GM12878 (cell line): ENCODE results near the gene PPARA. TPM values are rescaled to one million over a fixed set of nuclear protein-coding genes. Genes with fewer than 3 reads are reported as not detected.

ENCODE experiments used
- ATAC-seq: fragments of 200-7000 bp; cut with Tn5 transposase; 3 replicates; pipeline ENCODE4 v1.9.1; 2020; ENCODE audit warnings: mild to moderate bottlenecking, moderate library complexity
- BruUV-seq: library from RNA; stranded (reverse); fragments of 400-500 nt; replicated peaks from 2 replicates; lab custom pipeline; 2021; lab: Mats Ljungman, UMichigan
- CTCF ChIA-PET: fragments of 300-600 bp; sonication (Branson Sonifier 250); formaldehyde crosslinking; extraction: SDS; loops from one replicate; lab custom pipeline; 2021; ENCODE audit warnings: inconsistent platforms; lab: Yijun Ruan, JAX
- POLR2A ChIA-PET: fragments of 350-600 bp; formaldehyde crosslinking; extraction: SDS; loops from one replicate; lab custom pipeline; 2021; ENCODE audit warnings: inconsistent platforms; lab: Charles Lee
- RAD21 ChIA-PET: fragments of 300-600 bp; sonication (Branson Sonifier 250); formaldehyde crosslinking; loops from one replicate; lab custom pipeline; 2023; ENCODE audit warnings: antibody characterized with exemption; ENCODE audit not compliant: unreplicated experiment; lab: Charles Lee
- SMC1A ChIA-PET: fragments of 300-600 bp; sonication (Branson Sonifier 250); formaldehyde crosslinking; loops from one replicate; lab custom pipeline; 2023; ENCODE audit not compliant: unreplicated experiment, uncharacterized antibody; lab: Charles Lee
- DNase-seq: peaks from one replicate; pipeline ENCODE4 v3.0.0-alpha.2; 2011; ENCODE audit warnings: low read depth, low spot score
- FAIRE-seq: peaks from 3 replicates; lab custom pipeline; 2011; peaks lifted over from hg19 to GRCh38; lab: Jason Lieb, UNC
- H2AFZ ChIP-seq: 2 replicates; pipeline ENCODE4 v1.6.0; 2011; ENCODE audit warnings: low read depth, low read length, control low read depth; ENCODE audit not compliant: control insufficient read depth
- H3K27ac ChIP-seq: 2 replicates; pipeline ENCODE4 v1.5.1; 2011; ENCODE audit warnings: control low read depth; ENCODE audit not compliant: control insufficient read depth, insufficient read depth
- H3K27me3 ChIP-seq, 2 experiments: replicated peaks in 1 of 2; 2 replicates each; pipeline versions ENCODE4 v1.6.0 to v1.6.1; 2011; ENCODE audit warnings: low read length in 1 of 2; ENCODE audit not compliant: control insufficient read depth in 2 of 2, insufficient read depth in 2 of 2
- H3K36me3 ChIP-seq, 2 experiments: 2 replicates each; pipeline ENCODE4 v1.5.1; 2011; ENCODE audit warnings: low read length in 1 of 2; ENCODE audit not compliant: control insufficient read depth in 2 of 2, insufficient read depth in 2 of 2
- H3K4me1 ChIP-seq: 2 replicates; pipeline ENCODE4 v1.6.1; 2011; ENCODE audit warnings: mild to moderate bottlenecking, low read length, moderate library complexity, mixed read lengths; ENCODE audit not compliant: control insufficient read depth, insufficient read depth
- H3K4me2 ChIP-seq: 2 replicates; pipeline ENCODE4 v1.6.0; 2011; ENCODE audit warnings: control low read depth; ENCODE audit not compliant: control insufficient read depth, insufficient read depth
- H3K4me3 ChIP-seq: fragments of 200-600 bp; sonication (generic); 2 replicates; pipeline ENCODE4 v1.5.1; 2016
- H3K79me2 ChIP-seq: 2 replicates; pipeline ENCODE4 v1.6.0; 2011; ENCODE audit warnings: low read length; ENCODE audit not compliant: control insufficient read depth, insufficient read depth
- H3K9ac ChIP-seq: 2 replicates; pipeline ENCODE4 v1.8.0; 2011; ENCODE audit warnings: low read length, control low read depth, mixed read lengths; ENCODE audit not compliant: control insufficient read depth, insufficient read depth
- H3K9me3 ChIP-seq: replicated peaks from 3 replicates; pipeline ENCODE4 v1.5.1; 2011; ENCODE audit warnings: mild to moderate bottlenecking, low read length; ENCODE audit not compliant: control insufficient read depth, insufficient read depth
- H4K20me1 ChIP-seq: 2 replicates; pipeline ENCODE4 v1.6.0; 2011; ENCODE audit not compliant: control insufficient read depth, insufficient read depth
- ASH2L ChIP-seq: fragments of 300-600, 200-600 bp; sonication (generic); IDR thresholded peaks from 2 replicates; pipeline ENCODE4 v1.6.1; 2017; ENCODE audit warnings: low read depth, mild to moderate bottlenecking, borderline replicate concordance
- BCL11A ChIP-seq: IDR thresholded peaks from 2 replicates; pipeline ENCODE4 v1.6.1; 2011; ENCODE audit warnings: low read depth, low read length
- BRCA1 ChIP-seq: IDR thresholded peaks from 2 replicates; pipeline ENCODE4 v1.6.1; 2011; ENCODE audit warnings: low read depth, low read length, improper control_type of control experiment
- E2F4 ChIP-seq: IDR thresholded peaks from 2 replicates; pipeline ENCODE4 v1.6.1; 2012; ENCODE audit warnings: low read depth, low read length, improper control_type of control experiment
- ETV6 ChIP-seq, 2 experiments: fragments of 450-650 bp in 1 of 2; IDR thresholded peaks in 1 of 2; conservative IDR thresholded peaks in 1 of 2; 2 replicates each; pipeline ENCODE4 v1.6.1; 2014; ENCODE audit warnings: antibody characterized with exemption in 1 of 2, borderline replicate concordance in 1 of 2, low read depth in 1 of 2, mild to moderate bottlenecking in 1 of 2, moderate library complexity in 1 of 2
- FOS ChIP-seq: IDR thresholded peaks from 3 replicates; pipeline ENCODE4 v1.6.1; 2011; ENCODE audit warnings: borderline replicate concordance; ENCODE audit not compliant: insufficient read length; ENCODE audit errors: extremely low read depth
- MYB ChIP-seq: fragments of 150-350 bp; IDR thresholded peaks from 2 replicates; pipeline ENCODE4 v1.6.1; 2014; ENCODE audit warnings: mild to moderate bottlenecking, low read depth, low read length, borderline replicate concordance
- NFXL1 ChIP-seq: fragments of 450-650 bp; IDR thresholded peaks from 2 replicates; pipeline ENCODE4 v1.6.1; 2017; ENCODE audit warnings: antibody characterized with exemption, mild to moderate bottlenecking, borderline replicate concordance
- NFYA ChIP-seq: IDR thresholded peaks from 2 replicates; pipeline ENCODE4 v1.6.1; 2011; ENCODE audit warnings: low read depth, mild to moderate bottlenecking, low read length, improper control_type of control experiment, borderline replicate concordance
- NR2C1 ChIP-seq: fragments of 450-650 bp; IDR thresholded peaks from 2 replicates; pipeline ENCODE4 v1.6.1; 2017; ENCODE audit warnings: antibody characterized with exemption, mild to moderate bottlenecking, moderate library complexity
- PAX5 ChIP-seq: IDR thresholded peaks from 2 replicates; pipeline ENCODE4 v1.6.1; 2011; ENCODE audit warnings: low read depth, low read length, borderline replicate concordance
- TBL1XR1 ChIP-seq: IDR thresholded peaks from 2 replicates; pipeline ENCODE4 v1.6.1; 2012; ENCODE audit warnings: low read depth, low read length, improper control_type of control experiment
- ZBTB33 ChIP-seq: fragments of 450-650 bp; IDR thresholded peaks from 2 replicates; pipeline ENCODE4 v1.6.1; 2017; ENCODE audit warnings: mild to moderate bottlenecking
- ZNF217 ChIP-seq: fragments of 450-650 bp; IDR thresholded peaks from 2 replicates; pipeline ENCODE4 v1.6.1; 2017; ENCODE audit warnings: antibody characterized with exemption, mild to moderate bottlenecking
- ZNF622 ChIP-seq: fragments of 450-650 bp; IDR thresholded peaks from 2 replicates; pipeline ENCODE4 v1.6.1; 2017; ENCODE audit warnings: mild to moderate bottlenecking, inconsistent platforms
- WGBS: methylation state at CpG from one replicate; pipeline ENCODE4 v1.1.6; 2016; ENCODE audit warnings: low lambda C conversion rate; ENCODE audit not compliant: insufficient replicate concordance, insufficient coverage; ENCODE audit errors: missing lambda C conversion rate; 5-methylcytosine and 5-hydroxymethylcytosine counted together
- in situ Hi-C: fragments of 300-500 bp; cut with MboI; formaldehyde crosslinking; loops from 9 replicates; pipeline ENCODE4 v1.14.3; 2018; ENCODE audit warnings: mixed read lengths
- intact Hi-C: fragments of 100-400 bp; cut with micrococcal nuclease; formaldehyde crosslinking; loops from one replicate; pipeline ENCODE4 v1.14.2; 2022; ENCODE audit not compliant: unreplicated experiment
- polyA plus RNA-seq, 11 experiments: library from polyadenylated mRNA; depleted of rRNA in 4 of 11; unstranded in 6 of 11; stranded (reverse) in 5 of 11; fragments of >200 nt; fragmentation: Nextera tagmentation in 4 of 11; fragmentation: Illumina TruSeq in 1 of 11; extraction: Ambion mirVana in 4 of 11; extraction: Trizol in 1 of 11; gene quantifications; 1 replicate in 1 of 11; 2 replicates in 10 of 11; pipeline versions ENCODE4 v1.2.1 to v1.2.3, GENCODE V29; 2011 to 2016; ENCODE audit warnings: inconsistent platforms in 2 of 11, missing spikeins in 2 of 11, low read depth in 1 of 11
- total RNA-seq, 4 experiments: library from RNA; depleted of rRNA in 3 of 4; stranded (reverse); fragments of >200 nt in 3 of 4; fragmentation: Illumina TruSeq in 1 of 4; extraction: Trizol in 1 of 4; gene quantifications; 2 replicates each; pipeline versions ENCODE4 v1.2.1 to v1.2.3, GENCODE V29; 2013 to 2021

PPARA gene
- total and polyA plus RNA-seq, 10 of the 15 experiments (the other 5 are each of a cell fraction or from before 2014, with no cell fraction given), result 0.72 to 10.4 (median 4.6) TPM

GRCh38 chr22:46102159-46102558 lies 48.2 kb upstream of the PPARA start:
- 96% methylated on average over 11 of the region's 11 CpGs for WGBS
- ChIA-PET CTCF (no interaction called here), SMC1A (no interaction called here), POLR2A (no interaction called here), RAD21 (no interaction called here)
- H3K79me2 ChIP-seq, result no peaks in the 10 kb centered on the region
- DNase-seq (no peak), FAIRE-seq (no peak), ATAC-seq (no peak)
- H3K9ac ChIP-seq, result no peak overlapping the region
- no peaks in the 10 kb centered on the region for H3K36me3 ChIP-seq
- intact Hi-C loops, result no loop called here
- no peaks in the 10 kb centered on the region; a peak in 1 of 4 replicates for H3K27me3 ChIP-seq
- H3K4me2 ChIP-seq, result no peak overlapping the region
- no peaks in the 10 kb centered on the region for H3K9me3 ChIP-seq
- H3K27ac ChIP-seq, result no peak overlapping the region
- H2AFZ ChIP-seq, result no peak overlapping the region
- in situ Hi-C loops, result no loop called here
- H4K20me1 ChIP-seq, result no peaks in the 10 kb centered on the region; the same call in 1 of the 2 replicates
- TF ChIP-seq ASH2L (no peak), NR2C1 (no peak), MYB (no peak), BCL11A (no peak), FOS (no peak), BRCA1 (no peak), ETV6 (conservative IDR thresholded peaks at IDR 0.05 in 1 of 2, IDR thresholded peaks at IDR 0.05 in 1 of 2; ENCODE audit: borderline replicate concordance in 1 of 2, low read depth in 1 of 2) (no peak), PAX5 (no peak), ZBTB33 (no peak), ZNF622 (no peak), ZNF217 (no peak), NFXL1 (no peak), E2F4 (no peak), TBL1XR1 (no peak), NFYA (no peak)
- H3K4me3 ChIP-seq, result no peak overlapping the region
- no peaks in the 10 kb centered on the region for H3K4me1 ChIP-seq
- BruUV-seq, result no TSS peak
